WERI-Rb-1 (cell line): ENCODE results near the gene RECQL5.

Experiments used
- DNase-seq: peaks from one replicate; pipeline ENCODE4 v3.0.0-alpha.2; 2020
- H3K27ac ChIP-seq: fragments of 250-450 bp; sonication (Bioruptor Pico); 2 replicates; pipeline ENCODE4 v1.5.1; 2020; ENCODE audit warnings: mild to moderate bottlenecking, moderate library complexity
- H3K27me3 ChIP-seq: fragments of 250-450 bp; sonication (Bioruptor Pico); 2 replicates; pipeline ENCODE4 v1.5.1; 2021; ENCODE audit warnings: mild to moderate bottlenecking, low read depth, moderate library complexity; ENCODE audit not compliant: insufficient read depth, severe bottlenecking
- H3K36me3 ChIP-seq: fragments of 250-450 bp; sonication (Bioruptor Pico); 2 replicates; pipeline ENCODE4 v1.5.1; 2020; ENCODE audit warnings: mild to moderate bottlenecking, moderate library complexity
- H3K4me3 ChIP-seq: 2 replicates; pipeline ENCODE4 v1.5.1; 2011; ENCODE audit warnings: low read depth, mild to moderate bottlenecking, control low read depth, low read length
- H3K9me3 ChIP-seq: fragments of 250-450 bp; sonication (Bioruptor Pico); 2 replicates; pipeline ENCODE4 v1.5.1; 2021; ENCODE audit warnings: mild to moderate bottlenecking, moderate library complexity; ENCODE audit not compliant: severe bottlenecking
- TF ChIP-seq, protein P1 (sequence below): IDR thresholded peaks from 2 replicates; pipeline ENCODE4 v1.5.1; 2011; ENCODE audit warnings: low read depth, mild to moderate bottlenecking, control low read depth, inconsistent platforms, low read length

Gene RECQL5

DNA sequence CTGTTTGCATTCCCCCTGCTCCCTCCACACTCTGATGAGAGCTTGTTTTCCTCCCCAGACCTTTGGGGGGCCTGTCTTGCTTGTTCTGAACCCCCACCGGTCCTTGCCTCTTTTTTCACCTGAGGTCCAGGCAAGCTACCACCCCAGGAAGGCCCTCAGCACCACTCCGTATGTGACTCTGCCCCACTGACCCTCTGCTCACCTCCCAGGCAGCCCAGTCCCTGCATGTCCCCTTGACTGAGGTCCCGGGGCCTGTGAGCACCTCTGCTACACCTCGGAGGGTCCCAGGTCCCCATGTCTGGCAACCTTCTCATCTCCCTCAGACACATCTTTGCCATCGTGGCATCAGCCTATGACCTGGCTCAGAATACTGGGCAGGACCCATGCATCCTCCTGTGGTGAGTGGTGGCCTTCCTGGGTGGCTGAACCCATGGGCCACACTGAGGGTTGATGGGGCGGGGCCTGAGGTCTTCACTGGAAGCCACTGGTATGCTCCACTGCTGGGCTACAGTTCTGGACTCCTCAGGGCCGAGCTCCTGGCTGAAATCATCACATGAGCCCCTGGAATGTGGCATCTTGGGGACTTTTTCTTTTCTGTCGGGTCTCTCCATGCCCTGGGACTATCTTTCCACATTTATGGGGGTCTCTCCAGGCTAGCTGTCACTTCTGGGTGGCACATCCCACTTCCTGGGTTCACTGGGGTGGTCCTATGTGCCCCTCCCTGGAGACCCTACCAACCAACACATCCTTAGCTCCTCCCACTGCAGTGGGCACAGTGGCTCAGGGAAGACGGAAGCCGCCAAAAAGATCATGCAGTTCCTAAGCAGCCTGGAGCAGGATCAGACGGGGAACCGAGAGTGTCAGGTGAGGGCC lies 75.9 kb downstream of the RECQL5 start:
- Histone ChIP-seq H3K4me3 (no peak overlapping the region), H3K36me3 (no peaks in the 10 kb centered on the region), H3K9me3 (no peaks in the 10 kb centered on the region), H3K27me3 (no peaks in the 10 kb centered on the region), H3K27ac (no peak overlapping the region)
- DNase-seq, result no peak
- TF ChIP-seq, protein P1, sequence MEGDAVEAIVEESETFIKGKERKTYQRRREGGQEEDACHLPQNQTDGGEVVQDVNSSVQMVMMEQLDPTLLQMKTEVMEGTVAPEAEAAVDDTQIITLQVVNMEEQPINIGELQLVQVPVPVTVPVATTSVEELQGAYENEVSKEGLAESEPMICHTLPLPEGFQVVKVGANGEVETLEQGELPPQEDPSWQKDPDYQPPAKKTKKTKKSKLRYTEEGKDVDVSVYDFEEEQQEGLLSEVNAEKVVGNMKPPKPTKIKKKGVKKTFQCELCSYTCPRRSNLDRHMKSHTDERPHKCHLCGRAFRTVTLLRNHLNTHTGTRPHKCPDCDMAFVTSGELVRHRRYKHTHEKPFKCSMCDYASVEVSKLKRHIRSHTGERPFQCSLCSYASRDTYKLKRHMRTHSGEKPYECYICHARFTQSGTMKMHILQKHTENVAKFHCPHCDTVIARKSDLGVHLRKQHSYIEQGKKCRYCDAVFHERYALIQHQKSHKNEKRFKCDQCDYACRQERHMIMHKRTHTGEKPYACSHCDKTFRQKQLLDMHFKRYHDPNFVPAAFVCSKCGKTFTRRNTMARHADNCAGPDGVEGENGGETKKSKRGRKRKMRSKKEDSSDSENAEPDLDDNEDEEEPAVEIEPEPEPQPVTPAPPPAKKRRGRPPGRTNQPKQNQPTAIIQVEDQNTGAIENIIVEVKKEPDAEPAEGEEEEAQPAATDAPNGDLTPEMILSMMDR, result no peak

DNA sequence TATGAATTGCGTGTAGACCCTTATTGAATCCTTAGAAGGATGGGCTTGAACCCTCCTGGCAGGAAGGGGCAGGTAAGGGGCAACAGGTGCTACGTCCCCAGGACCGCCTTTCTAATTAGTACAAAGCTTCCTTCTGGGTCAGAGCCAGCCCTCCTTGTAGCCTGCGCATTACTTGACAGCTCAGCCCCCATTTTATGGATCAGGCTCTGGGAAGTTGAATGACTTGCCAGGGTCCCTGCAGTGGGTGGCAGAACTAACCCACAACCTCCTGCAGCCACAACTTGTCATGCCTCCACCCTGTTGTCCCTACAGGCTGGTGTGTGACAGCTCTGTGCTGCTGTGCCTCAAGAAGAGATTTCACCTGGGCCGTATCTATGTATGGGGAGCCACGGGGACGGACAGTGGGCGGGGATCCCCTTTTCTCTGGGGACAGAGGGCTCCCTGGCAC lies 76.6 kb downstream of the RECQL5 start:
- no peaks in the 10 kb centered on the region for H3K36me3 ChIP-seq
- no peak overlapping the region for H3K27ac ChIP-seq
- DNase-seq, result no peak
- H3K4me3 ChIP-seq, result no peak overlapping the region
- TF ChIP-seq, protein P1, result no peak
- H3K27me3 ChIP-seq, result no peaks in the 10 kb centered on the region
- H3K9me3 ChIP-seq, result no peaks in the 10 kb centered on the region

DNA sequence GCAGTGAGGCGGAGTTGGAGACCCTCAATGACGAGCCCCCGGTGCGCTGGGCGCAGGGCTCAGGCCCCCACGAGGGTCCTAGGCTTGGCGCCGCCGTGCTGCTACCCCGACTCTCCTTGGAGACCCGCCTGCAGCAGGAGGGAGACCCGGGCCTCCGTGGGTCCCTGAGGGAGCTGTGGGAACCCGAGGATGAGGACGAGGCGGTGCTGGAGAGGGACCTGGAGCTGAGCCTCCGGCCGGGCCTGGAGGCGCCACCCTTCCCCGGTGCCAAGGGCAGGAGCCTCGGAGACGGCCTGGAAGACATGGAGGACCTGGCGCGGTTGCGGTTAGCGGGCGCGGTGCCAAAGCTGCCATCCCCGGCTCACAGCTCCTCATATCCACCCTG lies 77.0 kb downstream of the RECQL5 start:
- Histone ChIP-seq H3K27me3 (no peaks in the 10 kb centered on the region), H3K36me3 (no peaks in the 10 kb centered on the region), H3K27ac (peak overlapping the region; percentile 77), H3K9me3 (no peaks in the 10 kb centered on the region), H3K4me3 (peak overlapping the region; percentile 59)
- TF ChIP-seq, protein P1, result no peak
- DNase-seq, result no peak

DNA sequence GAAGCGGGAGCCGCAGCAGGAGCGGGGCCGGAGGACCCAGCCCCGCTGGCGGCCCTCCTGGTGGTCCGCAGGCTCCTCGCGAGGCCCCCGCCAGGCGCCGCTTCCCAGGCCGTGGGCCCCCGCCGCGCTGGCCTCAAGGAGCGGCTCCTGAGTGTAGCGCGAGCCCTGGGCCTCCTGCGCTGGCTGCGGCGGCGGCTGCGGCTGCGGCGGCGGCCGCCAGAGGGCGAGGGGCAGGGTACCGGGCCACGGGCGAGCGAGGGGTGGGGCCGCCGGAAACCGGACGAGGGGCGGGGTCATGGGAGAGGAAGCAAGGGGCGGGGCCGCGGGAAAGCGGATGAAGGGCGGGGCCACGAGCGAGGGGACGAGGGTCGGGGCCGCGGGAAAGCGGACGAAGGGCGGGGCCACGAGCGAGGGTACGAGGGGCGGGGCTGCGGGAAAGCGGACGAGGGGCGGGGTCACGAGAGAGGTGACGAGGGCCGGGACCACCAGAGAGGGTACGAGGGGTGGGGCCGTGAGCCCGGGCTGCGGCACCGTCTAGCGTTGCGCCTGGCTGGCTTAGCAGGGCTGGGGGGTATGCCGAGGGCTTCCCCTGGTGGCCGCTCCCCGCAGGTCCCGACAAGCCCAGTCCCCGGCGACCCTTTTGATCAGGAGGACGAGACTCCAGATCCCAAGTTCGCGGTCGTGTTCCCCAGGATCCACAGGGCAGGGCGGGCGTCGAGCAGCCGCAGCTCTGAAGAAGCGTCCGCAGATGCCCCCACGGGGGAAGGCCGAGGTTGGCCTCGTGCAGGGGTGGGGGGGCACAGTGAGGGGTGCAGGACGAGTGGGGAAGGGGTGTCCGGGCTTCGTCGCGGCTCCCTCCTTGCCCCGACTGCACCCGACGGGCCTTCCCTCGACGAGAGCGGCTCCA lies 77.7 kb downstream of the RECQL5 start:
- no peaks in the 10 kb centered on the region for H3K36me3 ChIP-seq
- H3K9me3 ChIP-seq, result no peaks in the 10 kb centered on the region
- DNase-seq, result peak; percentile 98
- H3K4me3 ChIP-seq, result peak overlapping the region; percentile 59
- H3K27ac ChIP-seq, result peak overlapping the region; percentile 77
- H3K27me3 ChIP-seq, result no peaks in the 10 kb centered on the region
- TF ChIP-seq, protein P1, result peak; percentile 70

DNA sequence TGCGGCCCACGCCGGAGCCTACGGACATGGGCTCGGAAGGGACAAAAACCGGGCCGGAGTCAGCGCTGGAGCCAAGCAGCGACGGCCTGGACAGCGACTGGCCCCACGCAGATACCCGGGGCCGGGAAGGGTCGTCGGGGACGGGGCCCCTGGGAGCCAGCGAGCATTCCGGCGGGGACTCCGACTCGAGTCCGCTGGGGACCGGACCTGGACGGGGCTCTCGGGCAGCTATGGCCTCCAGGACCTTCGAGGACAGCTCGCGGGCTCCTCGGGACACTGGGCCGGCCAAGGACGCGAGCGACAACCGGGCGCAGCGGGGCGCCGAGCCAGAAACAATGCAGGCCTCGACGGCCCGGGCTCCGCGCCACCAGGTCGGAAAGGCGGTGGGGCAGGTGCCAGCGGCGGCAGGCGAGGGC lies 78.3 kb downstream of the RECQL5 start:
- Histone ChIP-seq H3K4me3 (no peak overlapping the region), H3K27me3 (no peaks in the 10 kb centered on the region), H3K36me3 (no peaks in the 10 kb centered on the region), H3K9me3 (no peaks in the 10 kb centered on the region), H3K27ac (peak overlapping the region; percentile 59)
- no peak for DNase-seq
- TF ChIP-seq, protein P1, result no peak
